GM21528 (cell line): ENCODE data around the gene PIK3C2A.

Experiments used
- ATAC-seq: cut with Tn5 transposase; IDR thresholded peaks from one replicate; pipeline ENCODE4 v1.9.1; 2021; ENCODE audit warnings: mild to moderate bottlenecking, moderate library complexity; ENCODE audit not compliant: unreplicated experiment, low FRiP score

The PIK3C2A gene

GRCh38 chr11:17214338-17214737 is 6.6 kb upstream of the PIK3C2A start:
- ATAC-seq: no peak

GRCh38 chr11:17211286-17211685 is 3.5 kb upstream of the PIK3C2A start:
- ATAC-seq: no peak

- ATAC-seq: no peak
These were observed 2.1 kb upstream of the PIK3C2A start for GRCh38 chr11:17209939-17210245.

- peak; percentile 69 for ATAC-seq
These were observed 642 bp upstream of the PIK3C2A start for GRCh38 chr11:17208257-17208999.

GRCh38 chr11:17206463-17206862 is 1.3 kb downstream of the PIK3C2A start:
- ATAC-seq: no peak

- ATAC-seq: no peak
These were observed 10.3 kb downstream of the PIK3C2A start for GRCh38 chr11:17197431-17197898.

- no peak for ATAC-seq
These were observed 19.1 kb downstream of the PIK3C2A start for GRCh38 chr11:17188675-17189074.

- ATAC-seq: no peak
These were observed 20.7 kb downstream of the PIK3C2A start for GRCh38 chr11:17186932-17187692.

GRCh38 chr11:17185938-17186337 is 21.8 kb downstream of the PIK3C2A start:
- no peak for ATAC-seq

GRCh38 chr11:17184882-17185587 is 22.8 kb downstream of the PIK3C2A start:
- no peak for ATAC-seq

GRCh38 chr11:17183836-17184235 is 23.9 kb downstream of the PIK3C2A start:
- no peak for ATAC-seq

GRCh38 chr11:17179970-17180369 is 27.8 kb downstream of the PIK3C2A start:
- ATAC-seq: no peak

- ATAC-seq: no peak
These were observed 34.5 kb downstream of the PIK3C2A start for GRCh38 chr11:17173332-17173731.

GRCh38 chr11:17171916-17172315 is 35.9 kb downstream of the PIK3C2A start:
- no peak for ATAC-seq

GRCh38 chr11:17171343-17171742 is 36.4 kb downstream of the PIK3C2A start:
- ATAC-seq: no peak

GRCh38 chr11:17169876-17170275 is 37.9 kb downstream of the PIK3C2A start:
- no peak for ATAC-seq

GRCh38 chr11:17165247-17165890 is 42.4 kb downstream of the PIK3C2A start:
- no peak for ATAC-seq

- ATAC-seq: no peak
These were observed 43.2 kb downstream of the PIK3C2A start for GRCh38 chr11:17164361-17165246.

GRCh38 chr11:17163736-17164135 is 44.0 kb downstream of the PIK3C2A start:
- no peak for ATAC-seq

- no peak for ATAC-seq
These were observed 44.5 kb downstream of the PIK3C2A start for GRCh38 chr11:17163291-17163690.
